SK-N-SH (cell line): ENCODE measurements around the gene IQUB. TPM values are rescaled to one million over a fixed set of nuclear protein-coding genes. Genes with fewer than 3 reads are reported as not detected.
"Not testable (repeated sequence)": the region's sequence is repeated elsewhere in the genome, so short reads cannot be mapped to it uniquely, and the experiment has no call there.

Experiments used
- CTCF ChIA-PET: fragments of 300-600, 350-600 bp; formaldehyde crosslinking; extraction: SDS; loops from one replicate; lab custom pipeline; 2021; lab: Yijun Ruan, JAX
- POLR2A ChIA-PET: fragments of 350-600 bp; sonication (Branson Sonifier 250); formaldehyde crosslinking; extraction: SDS; loops from one replicate; lab custom pipeline; 2020; ENCODE audit warnings: antibody characterized with exemption, inconsistent platforms; lab: Yijun Ruan, JAX
- DNase-seq: peaks from one replicate; pipeline ENCODE4 v3.0.0; 2012
- H2AFZ ChIP-seq: fragments of 200-600 bp; sonication (generic); 2 replicates; pipeline ENCODE4 v1.8.1; 2016; ENCODE audit warnings: antibody characterized with exemption, mild to moderate bottlenecking, low read depth
- H3F3A ChIP-seq: fragments of 200-600 bp; sonication (generic); replicated peaks from 2 replicates; pipeline ENCODE3; 2016; ENCODE audit warnings: antibody characterized with exemption, mild to moderate bottlenecking; ENCODE audit not compliant: insufficient read depth
- H3K27ac ChIP-seq, 2 experiments: fragments of 200-500 bp in 1 of 2; fragments of 200-600 bp in 1 of 2; sonication (Bioruptor generic) in 1 of 2; sonication (generic), shearing (Covaris generic) in 1 of 2; 2 replicates each; pipeline versions ENCODE4 v1.5.1 to v1.6.1; 2014 to 2016; ENCODE audit warnings: low read depth in 2 of 2, inconsistent platforms in 1 of 2, low read length in 1 of 2, mild to moderate bottlenecking in 1 of 2, mixed read lengths in 1 of 2
- H3K27me3 ChIP-seq: fragments of 200-600 bp; sonication (generic), shearing (Covaris generic); 2 replicates; pipeline ENCODE4 v1.6.1; 2016; ENCODE audit warnings: mixed run types; ENCODE audit not compliant: insufficient read depth
- H3K36me3 ChIP-seq, 2 experiments: fragments of 200-500 bp in 1 of 2; fragments of 200-600 bp in 1 of 2; sonication (Bioruptor generic) in 1 of 2; sonication (generic) in 1 of 2; replicated peaks in 1 of 2; 2 replicates each; pipeline versions ENCODE3 to v1.5.1; 2014 to 2016; ENCODE audit warnings: low read length in 1 of 2, mild to moderate bottlenecking in 1 of 2; ENCODE audit not compliant: insufficient read depth in 2 of 2, control insufficient read depth in 1 of 2
- H3K4me1 ChIP-seq, 2 experiments: fragments of 200-500 bp in 1 of 2; fragments of 200-600 bp in 1 of 2; sonication (Bioruptor generic) in 1 of 2; sonication (generic), shearing (Covaris generic) in 1 of 2; 2 replicates each; pipeline versions ENCODE4 v1.5.1 to v1.6.1; 2014 to 2016; ENCODE audit warnings: low read depth in 1 of 2, low read length in 1 of 2, mixed run types in 1 of 2; ENCODE audit not compliant: insufficient read depth in 2 of 2, control insufficient read depth in 1 of 2
- H3K4me2 ChIP-seq: fragments of 200-600 bp; sonication (generic), shearing (Covaris generic); 2 replicates; pipeline ENCODE4 v1.6.1; 2017; ENCODE audit warnings: mixed run types
- H3K4me3 ChIP-seq, 2 experiments: fragments of 200-500 bp in 1 of 2; fragments of 200-600 bp in 1 of 2; sonication (Bioruptor generic) in 1 of 2; sonication (generic), shearing (Covaris generic) in 1 of 2; 2 replicates each; pipeline versions ENCODE4 v1.5.1 to v1.8.1; 2014 to 2016; ENCODE audit warnings: low read depth in 2 of 2, inconsistent platforms in 1 of 2, low read length in 1 of 2, mild to moderate bottlenecking in 1 of 2, mixed read lengths in 1 of 2, moderate library complexity in 1 of 2
- H3K79me2 ChIP-seq: fragments of 200-600 bp; sonication (generic); 2 replicates; pipeline ENCODE4 v1.8.1; 2017; ENCODE audit warnings: mild to moderate bottlenecking; ENCODE audit not compliant: insufficient read depth
- H3K9ac ChIP-seq: fragments of 200-600 bp; sonication (generic); 2 replicates; pipeline ENCODE4 v1.6.1; 2017; ENCODE audit warnings: mixed run types
- H3K9me2 ChIP-seq: fragments of 200-600 bp; sonication (generic); 2 replicates; pipeline ENCODE4 v1.6.1; 2017; ENCODE audit warnings: mixed run types
- H3K9me3 ChIP-seq: fragments of 200-600 bp; sonication (generic); 2 replicates; pipeline ENCODE4 v1.6.1; 2017; ENCODE audit warnings: mixed run types, mild to moderate bottlenecking, moderate library complexity
- H4K20me1 ChIP-seq: fragments of 200-600 bp; sonication (generic); 2 replicates; pipeline ENCODE4 v1.6.1; 2017; ENCODE audit warnings: mild to moderate bottlenecking, mixed run types; ENCODE audit not compliant: insufficient read depth
- FOSL2 ChIP-seq: IDR thresholded peaks from 2 replicates; pipeline ENCODE4 v1.4.0; 2012; ENCODE audit warnings: low read depth, mild to moderate bottlenecking, moderate library complexity, borderline replicate concordance
- MEF2A ChIP-seq: IDR thresholded peaks from 2 replicates; pipeline ENCODE4 v1.4.0; 2012; ENCODE audit warnings: low read depth, borderline replicate concordance
- RAD21 ChIP-seq: IDR thresholded peaks from 2 replicates; pipeline ENCODE4 v1.6.1; 2012; ENCODE audit warnings: mild to moderate bottlenecking, low read length
- TAF1 ChIP-seq: IDR thresholded peaks from 2 replicates; pipeline ENCODE4 v1.6.1; 2012; ENCODE audit warnings: low read depth, mild to moderate bottlenecking, low read length, moderate library complexity, borderline replicate concordance
- WGBS: methylation state at CpG from one replicate; pipeline ENCODE4 v1.1.6; 2017; ENCODE audit warnings: low lambda C conversion rate; 5-methylcytosine and 5-hydroxymethylcytosine counted together
- polyA plus RNA-seq, 3 experiments: library from polyadenylated mRNA; depleted of rRNA; stranded (reverse); fragments of >200 nt; gene quantifications; 2 replicates each; pipeline ENCODE4 v1.2.3, GENCODE V29; 2012
- TF ChIP-seq, protein P1 (sequence below): IDR thresholded peaks from 2 replicates; pipeline ENCODE4 v1.4.0; 2012; ENCODE audit warnings: low read depth
- TF ChIP-seq, protein P2 (sequence below): IDR thresholded peaks from 2 replicates; pipeline ENCODE4; 2012
- TF ChIP-seq, protein P3 (sequence below): fragments of 150-350 bp; IDR thresholded peaks from 2 replicates; pipeline ENCODE4 v1.6.1; 2017; ENCODE audit warnings: antibody characterized with exemption, low read length, low read depth, borderline replicate concordance

The IQUB gene
- polyA plus RNA-seq, 1 of the 3 experiments (the other 2 are of a cell fraction): 0.10 TPM

DNA sequence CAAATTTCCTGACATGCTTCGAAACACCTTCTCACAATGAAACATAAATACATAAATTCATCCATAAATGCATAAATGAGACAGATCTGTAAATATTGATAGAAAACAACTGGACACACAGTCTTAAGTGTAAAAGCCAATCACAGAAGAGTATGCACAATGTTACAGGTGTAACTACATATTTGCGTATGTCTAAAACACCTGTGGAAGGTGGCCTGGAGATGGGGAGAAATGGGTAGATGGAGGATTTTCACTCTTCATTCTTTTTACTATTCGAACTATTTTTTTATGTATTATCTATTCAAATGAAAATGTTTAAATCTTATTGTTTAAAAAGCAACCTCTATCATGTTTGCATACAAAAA is 860 bp downstream of the IQUB start:
- H3K4me1 ChIP-seq: peaks cover 8 to 13% of the 10 kb centered on the region in 2 experiments
- TF ChIP-seq RAD21: no peak
- TF ChIP-seq, protein P1, sequence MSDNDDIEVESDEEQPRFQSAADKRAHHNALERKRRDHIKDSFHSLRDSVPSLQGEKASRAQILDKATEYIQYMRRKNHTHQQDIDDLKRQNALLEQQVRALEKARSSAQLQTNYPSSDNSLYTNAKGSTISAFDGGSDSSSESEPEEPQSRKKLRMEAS: no peak
- TF ChIP-seq FOSL2: no peak
- no peak for TF ChIP-seq MEF2A
- TF ChIP-seq, protein P2, sequence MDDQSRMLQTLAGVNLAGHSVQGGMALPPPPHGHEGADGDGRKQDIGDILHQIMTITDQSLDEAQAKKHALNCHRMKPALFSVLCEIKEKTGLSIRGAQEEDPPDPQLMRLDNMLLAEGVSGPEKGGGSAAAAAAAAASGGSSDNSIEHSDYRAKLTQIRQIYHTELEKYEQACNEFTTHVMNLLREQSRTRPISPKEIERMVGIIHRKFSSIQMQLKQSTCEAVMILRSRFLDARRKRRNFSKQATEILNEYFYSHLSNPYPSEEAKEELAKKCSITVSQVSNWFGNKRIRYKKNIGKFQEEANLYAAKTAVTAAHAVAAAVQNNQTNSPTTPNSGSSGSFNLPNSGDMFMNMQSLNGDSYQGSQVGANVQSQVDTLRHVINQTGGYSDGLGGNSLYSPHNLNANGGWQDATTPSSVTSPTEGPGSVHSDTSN: no peak
- TF ChIP-seq TAF1: no peak
- TF ChIP-seq, protein P3, sequence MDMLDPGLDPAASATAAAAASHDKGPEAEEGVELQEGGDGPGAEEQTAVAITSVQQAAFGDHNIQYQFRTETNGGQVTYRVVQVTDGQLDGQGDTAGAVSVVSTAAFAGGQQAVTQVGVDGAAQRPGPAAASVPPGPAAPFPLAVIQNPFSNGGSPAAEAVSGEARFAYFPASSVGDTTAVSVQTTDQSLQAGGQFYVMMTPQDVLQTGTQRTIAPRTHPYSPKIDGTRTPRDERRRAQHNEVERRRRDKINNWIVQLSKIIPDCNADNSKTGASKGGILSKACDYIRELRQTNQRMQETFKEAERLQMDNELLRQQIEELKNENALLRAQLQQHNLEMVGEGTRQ: no peak
- no peak overlapping the region; the same call in 1 of the 2 replicates for H3K9ac ChIP-seq
- no peak for DNase-seq
- 74% methylated on average over 3 of the region's 3 CpGs for WGBS
- H3K4me3 ChIP-seq: peak overlapping the region in 1 of 2 experiments; percentile 70; a peak in 1 of 4 replicates
- no peaks in the 10 kb centered on the region for H4K20me1 ChIP-seq
- CTCF ChIA-PET: interaction anchor here (1.5 to 2.7 kb wide), 2 partner anchors 9 to 39 kb away, joined by 4 to 31 read pairs; no protein-coding TSS in a partner anchor
- POLR2A ChIA-PET: no interaction called here
- peak overlapping the region; percentile 82 for H3K4me2 ChIP-seq
- no peaks in the 10 kb centered on the region for H3K9me2 ChIP-seq
- H3K79me2 ChIP-seq: no peaks in the 10 kb centered on the region
- H3F3A ChIP-seq: peaks cover 31% of the 10 kb centered on the region
- H3K27me3 ChIP-seq: no peaks in the 10 kb centered on the region
- no peaks in the 10 kb centered on the region for H3K36me3 ChIP-seq
- H3K9me3 ChIP-seq: no peaks in the 10 kb centered on the region
- no peak overlapping the region for H3K27ac ChIP-seq
- H2AFZ ChIP-seq: peak overlapping the region; percentile 64; the same call in 1 of the 2 replicates

DNA sequence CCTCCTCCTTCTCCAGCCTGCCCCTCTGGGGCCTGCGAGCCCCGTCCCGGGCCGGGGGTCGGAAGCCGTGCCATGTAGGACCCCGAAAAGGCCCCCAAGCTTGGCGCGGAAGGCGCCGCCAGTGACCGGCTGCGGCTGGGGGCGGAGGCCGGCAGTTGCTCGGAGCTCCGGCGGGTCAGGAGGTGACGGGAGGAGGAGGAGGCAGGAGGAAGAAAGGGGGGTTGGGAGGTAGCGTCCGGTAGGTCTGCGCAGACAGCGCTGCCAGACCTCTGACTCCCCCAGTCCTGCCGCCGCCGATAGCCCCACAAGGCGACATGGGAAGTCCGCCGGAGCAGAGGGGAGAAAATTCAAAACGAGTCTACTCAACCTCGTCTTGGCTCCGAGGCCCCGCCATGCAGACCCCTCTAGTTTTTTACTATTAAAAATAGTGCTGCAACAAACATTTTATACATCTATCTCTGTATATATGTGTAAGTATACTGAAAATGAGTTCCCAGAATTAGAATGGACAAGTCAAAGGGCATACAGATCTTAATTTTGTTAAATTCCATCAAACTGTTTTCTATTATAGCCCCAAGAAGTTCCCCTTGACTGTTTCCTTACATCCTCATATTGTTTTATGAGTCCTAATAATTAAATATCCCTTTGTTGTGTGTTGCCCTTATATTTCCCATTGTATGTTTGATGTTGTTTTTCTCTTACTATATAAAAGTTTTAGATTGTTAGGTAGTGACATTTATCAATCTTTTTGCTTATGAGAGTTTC is 1.4 kb downstream of the IQUB start:
- H3K79me2 ChIP-seq, H3K9me3 ChIP-seq, POLR2A ChIA-PET, H4K20me1 ChIP-seq, H3K4me1 ChIP-seq, CTCF ChIA-PET, H3K9me2 ChIP-seq, H3K27me3 ChIP-seq, H3K36me3 ChIP-seq, H3K27ac ChIP-seq, H3K9ac ChIP-seq: not testable (repeated sequence)
- peak; percentile 10 for DNase-seq
- 4% methylated on average over 20 of the region's 33 CpGs for WGBS
- peak overlapping the region; percentile 45 to 47 for H3K4me3 ChIP-seq
- H3K4me2 ChIP-seq: peak overlapping the region; percentile 60
- peaks cover 28% of the 10 kb centered on the region for H3F3A ChIP-seq
- H2AFZ ChIP-seq: peak overlapping the region; percentile 64

DNA sequence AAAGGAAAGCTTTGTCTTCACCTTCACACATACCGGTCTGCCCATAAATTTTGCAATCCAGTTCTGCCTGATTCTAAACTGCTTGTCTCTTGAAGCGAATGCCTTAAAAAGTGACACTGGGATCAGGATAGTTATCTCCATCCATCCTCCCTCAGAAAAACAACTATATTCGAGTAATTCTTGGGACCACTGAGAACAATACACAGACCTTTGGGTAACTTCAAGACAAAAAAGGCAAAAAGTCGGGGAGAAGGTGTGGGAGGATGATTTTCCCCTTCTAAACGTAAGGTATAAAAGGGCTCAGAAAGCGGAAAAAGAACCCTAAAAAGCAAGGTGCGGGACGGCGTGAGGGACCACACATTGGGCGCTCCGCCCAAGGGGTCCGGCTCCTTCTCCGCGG is 2.1 kb downstream of the IQUB start:
- POLR2A ChIA-PET, H3K27ac ChIP-seq, H3K4me1 ChIP-seq, H3K27me3 ChIP-seq, H3K79me2 ChIP-seq, H3K9ac ChIP-seq, H3K9me2 ChIP-seq, H3K36me3 ChIP-seq, DNase-seq, CTCF ChIA-PET, H4K20me1 ChIP-seq, H3K9me3 ChIP-seq: not testable (repeated sequence)
- Histone ChIP-seq H3K4me3 (peak overlapping the region; percentile 45 to 47), H2AFZ (peak overlapping the region; percentile 92), H3F3A (peaks cover 21% of the 10 kb centered on the region), H3K4me2 (peak overlapping the region; percentile 60)
- 22% methylated on average over 7 of the region's 14 CpGs for WGBS

DNA sequence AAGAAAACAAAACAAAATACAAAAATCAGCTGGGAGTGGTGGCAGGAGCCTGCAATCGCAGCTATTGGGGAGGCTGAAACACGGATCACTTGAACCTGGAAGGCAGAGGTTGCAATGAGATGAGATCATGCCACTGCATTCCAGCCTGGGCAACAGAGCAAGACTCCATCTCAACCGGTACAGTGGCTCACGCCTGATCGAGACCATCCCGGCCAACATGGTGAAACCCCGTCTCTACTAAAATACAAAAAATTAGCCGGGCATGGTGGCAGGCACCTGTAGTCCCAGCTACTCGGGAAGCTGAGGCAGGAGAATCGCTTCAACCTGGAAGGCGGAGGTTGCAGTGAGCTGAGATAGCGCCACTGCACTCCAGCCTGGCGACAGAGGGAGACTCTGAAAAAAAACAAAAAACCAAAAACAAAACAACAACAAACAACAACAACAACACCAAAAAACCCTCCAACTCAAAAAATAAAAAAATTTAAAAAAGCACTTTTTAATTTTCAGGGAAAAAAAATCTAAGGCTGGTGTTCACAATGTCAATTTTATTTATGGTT is 4.3 kb downstream of the IQUB start:
- H3K4me3 ChIP-seq, DNase-seq, H3K4me1 ChIP-seq, H2AFZ ChIP-seq, H3K9me3 ChIP-seq, H3K9me2 ChIP-seq, H4K20me1 ChIP-seq, H3K4me2 ChIP-seq, POLR2A ChIA-PET, H3K79me2 ChIP-seq, H3K36me3 ChIP-seq, H3K9ac ChIP-seq, H3K27ac ChIP-seq, H3K27me3 ChIP-seq: not testable (repeated sequence)
- 69% methylated on average over 13 of the region's 13 CpGs for WGBS
- CTCF ChIA-PET: interaction anchor here (1.5 kb wide), 1 partner anchor 35 kb away, joined by 5 read pairs; no protein-coding TSS in a partner anchor
- H3F3A ChIP-seq: peaks cover 12% of the 10 kb centered on the region
